B cell (primary cell): ENCODE measurements around the gene RFX8. TPM values are rescaled to one million over a fixed set of nuclear protein-coding genes. Genes with fewer than 3 reads are reported as not detected.

Experiments
- ATAC-seq: fragments of 200-7000 bp; cut with Tn5 transposase; one replicate; pipeline ENCODE4 v1.10.0; 2021; ENCODE audit warnings: low read depth, mild to moderate bottlenecking, moderate number of reproducible peaks, moderate library complexity
- CTCF ChIA-PET: fragments of 350-600 bp; sonication (Branson Sonifier 250); formaldehyde crosslinking; loops from one replicate; lab custom pipeline; 2021; ENCODE audit warnings: antibody characterized with exemption, inconsistent platforms; lab: Charles Lee
- POLR2A ChIA-PET: fragments of 350-600 bp; sonication (Branson Sonifier 250); formaldehyde crosslinking; loops from one replicate; lab custom pipeline; 2021; ENCODE audit warnings: antibody characterized with exemption; lab: Charles Lee
- DNase-seq: peaks from one replicate; pipeline ENCODE4 v3.0.0; 2013
- H2AFZ ChIP-seq: 2 replicates; pipeline ENCODE4 v1.6.1; 2012; ENCODE audit warnings: mild to moderate bottlenecking, low read depth, low read length; ENCODE audit not compliant: insufficient read depth, poor library complexity, severe bottlenecking
- H3K27ac ChIP-seq, 2 donors: 1 replicate in 1 of 2; 2 replicates in 1 of 2; pipeline ENCODE4 v1.5.1; 2012 to 2013; ENCODE audit warnings: low read length in 2 of 2, mild to moderate bottlenecking in 2 of 2, moderate library complexity in 1 of 2
- H3K27me3 ChIP-seq, 4 experiments: fragments of 200-600 bp in 1 of 4; sonication (generic) in 1 of 4; replicated peaks in 1 of 4; 1 replicate in 2 of 4; 2 replicates in 2 of 4; pipeline versions ENCODE4 v1.6.1 to v1.7.0; 2013 to 2016; ENCODE audit warnings: low read length in 3 of 4, mild to moderate bottlenecking in 2 of 4, mixed read lengths in 1 of 4, moderate library complexity in 1 of 4; ENCODE audit not compliant: insufficient read depth in 4 of 4, control insufficient read depth in 3 of 4; ENCODE audit errors: control extremely low read depth in 1 of 4
- H3K36me3 ChIP-seq, 2 experiments: replicated peaks in 1 of 2; 1 replicate in 1 of 2; 2 replicates in 1 of 2; pipeline versions ENCODE4 v1.6.1 to v1.7.1; 2013; ENCODE audit warnings: low read length in 1 of 2; ENCODE audit not compliant: insufficient read depth in 2 of 2, control insufficient read depth in 1 of 2; ENCODE audit errors: control extremely low read depth in 1 of 2, extremely low read depth in 1 of 2
- H3K4me1 ChIP-seq, 2 donors: fragments of 200-600 bp in 1 of 2; sonication (generic) in 1 of 2; 1 replicate in 1 of 2; 2 replicates in 1 of 2; pipeline versions ENCODE4 v1.5.1 to v1.6.1; 2013 to 2017; ENCODE audit warnings: low read length in 2 of 2; ENCODE audit not compliant: control insufficient read depth in 2 of 2, insufficient read depth in 2 of 2
- H3K4me2 ChIP-seq: replicated peaks from 2 replicates; pipeline ENCODE3; 2012; ENCODE audit warnings: mild to moderate bottlenecking, low read depth, low read length; ENCODE audit not compliant: poor library complexity, severe bottlenecking
- H3K4me3 ChIP-seq, 5 experiments: fragments of 200-600 bp in 1 of 5; sonication (generic) in 1 of 5; 1 replicate in 3 of 5; 2 replicates in 2 of 5; pipeline versions ENCODE4 v1.5.1 to v1.7.0; 2011 to 2016; ENCODE audit warnings: low read length in 4 of 5, mild to moderate bottlenecking in 4 of 5, low read depth in 2 of 5, control low read depth in 1 of 5, moderate library complexity in 1 of 5; ENCODE audit not compliant: insufficient read depth in 1 of 5; ENCODE audit errors: control extremely low read depth in 1 of 5, extremely low read depth in 1 of 5
- H3K79me2 ChIP-seq: fragments of 200-600 bp; sonication (generic); one replicate; pipeline ENCODE4 v1.6.0; 2016; ENCODE audit warnings: low read length; ENCODE audit not compliant: control insufficient read depth, insufficient read depth
- H3K9ac ChIP-seq: fragments of 200-600 bp; sonication (generic); 2 replicates; pipeline ENCODE4 v1.6.1; 2017; ENCODE audit warnings: mild to moderate bottlenecking, low read length, moderate library complexity
- H3K9me3 ChIP-seq, 3 donors: one replicate each; pipeline versions ENCODE4 v1.6.1 to v1.7.1; 2013; ENCODE audit warnings: low read length in 2 of 3; ENCODE audit not compliant: control insufficient read depth in 2 of 3, insufficient read depth in 1 of 3; ENCODE audit errors: control extremely low read depth in 1 of 3
- H4K20me1 ChIP-seq: 2 replicates; pipeline ENCODE4 v1.6.0; 2012; ENCODE audit warnings: mild to moderate bottlenecking, low read length; ENCODE audit not compliant: insufficient read depth, control insufficient read depth, poor library complexity, severe bottlenecking
- H3K27ac Mint-ChIP-seq: one replicate; pipeline ENCODE4 v1.8.0; 2021; ENCODE audit warnings: mixed read lengths
- H3K27me3 Mint-ChIP-seq: one replicate; pipeline ENCODE4 v1.8.0; 2021; ENCODE audit warnings: mixed read lengths
- H3K4me1 Mint-ChIP-seq: one replicate; pipeline ENCODE4 v1.8.0; 2021; ENCODE audit warnings: mixed read lengths
- H3K4me3 Mint-ChIP-seq: one replicate; pipeline ENCODE4 v1.8.0; 2021; ENCODE audit warnings: mixed read lengths
- H3K9me3 Mint-ChIP-seq: one replicate; pipeline ENCODE4 v1.8.0; 2022; ENCODE audit warnings: mixed read lengths; ENCODE audit not compliant: insufficient read depth
- EZH2 ChIP-seq: IDR thresholded peaks from 2 replicates; pipeline ENCODE4 v1.6.1; 2012; ENCODE audit warnings: borderline replicate concordance, low read depth, mild to moderate bottlenecking, moderate library complexity, low read length; ENCODE audit not compliant: insufficient read depth, poor library complexity, severe bottlenecking
- intact Hi-C: fragments of 100-400 bp; cut with micrococcal nuclease; formaldehyde crosslinking; loops from one replicate; pipeline ENCODE4 v1.10.0; 2022
- polyA plus RNA-seq: library from polyadenylated mRNA; depleted of rRNA; stranded (reverse); fragments of >200 nt; gene quantifications from 2 replicates; pipeline ENCODE4 v1.2.3, GENCODE V29; 2012
- total RNA-seq, 2 donors: library from RNA; stranded (reverse); fragments of 120-200 nt in 1 of 2; gene quantifications; 1 replicate in 1 of 2; 2 replicates in 1 of 2; pipeline versions ENCODE4 v1.2.3 to v1.2.4, GENCODE V29; 2013 to 2022
- TF ChIP-seq, protein P1 (sequence below): fragments of 200-600 bp; IDR thresholded peaks from one replicate; pipeline ENCODE4 v1.8.0; 2022; ENCODE audit warnings: antibody characterized with exemption, mild to moderate bottlenecking

RFX8 gene
- total and polyA plus RNA-seq, 2 donors (not counting 1 experiment from before 2014, with no cell fraction given), result not detected

DNA sequence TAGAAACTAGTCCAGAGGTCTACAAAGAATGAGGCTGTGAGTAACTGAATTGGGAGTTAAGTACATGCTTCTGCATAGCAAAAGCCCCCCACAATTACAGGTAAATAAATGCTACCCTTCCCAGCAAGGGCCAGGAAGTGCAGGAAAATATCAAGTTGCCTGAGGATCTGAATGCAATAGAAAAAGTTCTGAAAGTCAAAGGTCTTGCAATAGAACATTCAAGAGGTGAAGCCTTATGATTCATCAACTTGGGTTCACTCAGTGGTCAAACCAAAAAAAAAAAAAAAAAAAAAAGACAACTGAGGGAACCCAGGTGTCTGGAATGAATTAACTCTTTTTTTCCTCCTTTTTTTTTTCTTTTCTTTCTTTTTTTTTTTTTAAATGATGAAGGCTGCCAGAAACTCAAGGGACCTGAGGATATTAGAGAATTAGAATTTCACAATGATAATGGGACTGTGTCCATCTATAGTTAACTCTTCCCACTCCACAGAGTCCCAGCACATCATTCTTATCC is 42.9 kb upstream of the RFX8 start:
- intact Hi-C loops, result no loop called here
- H3K27ac Mint-ChIP-seq, result no peak overlapping the region

More for the DNA sequence above, 42.9 kb upstream of the RFX8 start:
- Mint-ChIP-seq H3K9me3 (peaks cover 4% of the 10 kb centered on the region), H3K4me3 (no peak overlapping the region), H3K27me3 (peaks cover 26% of the 10 kb centered on the region), H3K4me1 (peaks cover 21% of the 10 kb centered on the region)
- ChIA-PET CTCF (interaction anchor here (1.0 to 1.3 kb wide), 2 partner anchors 308 to 314 kb away, joined by 3 to 4 read pairs; no protein-coding TSS in a partner anchor), POLR2A (interaction anchor here (0.6 kb wide), 2 partner anchors 83 to 223 kb away, joined by 3 to 7 read pairs; no protein-coding TSS in a partner anchor)
- H3K4me1 ChIP-seq, result peaks cover 3 to 18% of the 10 kb centered on the region in 2 donors
- H3K4me2 ChIP-seq, result no peak overlapping the region
- H3K27me3 ChIP-seq, result peaks cover 0 to 6% (median 2%) of the 10 kb centered on the region in 4 experiments
- no peak overlapping the region for H3K4me3 ChIP-seq
- no peaks in the 10 kb centered on the region for H3K79me2 ChIP-seq
- H3K36me3 ChIP-seq, result no peaks in the 10 kb centered on the region
- TF ChIP-seq EZH2, result no peak
- TF ChIP-seq, protein P1, sequence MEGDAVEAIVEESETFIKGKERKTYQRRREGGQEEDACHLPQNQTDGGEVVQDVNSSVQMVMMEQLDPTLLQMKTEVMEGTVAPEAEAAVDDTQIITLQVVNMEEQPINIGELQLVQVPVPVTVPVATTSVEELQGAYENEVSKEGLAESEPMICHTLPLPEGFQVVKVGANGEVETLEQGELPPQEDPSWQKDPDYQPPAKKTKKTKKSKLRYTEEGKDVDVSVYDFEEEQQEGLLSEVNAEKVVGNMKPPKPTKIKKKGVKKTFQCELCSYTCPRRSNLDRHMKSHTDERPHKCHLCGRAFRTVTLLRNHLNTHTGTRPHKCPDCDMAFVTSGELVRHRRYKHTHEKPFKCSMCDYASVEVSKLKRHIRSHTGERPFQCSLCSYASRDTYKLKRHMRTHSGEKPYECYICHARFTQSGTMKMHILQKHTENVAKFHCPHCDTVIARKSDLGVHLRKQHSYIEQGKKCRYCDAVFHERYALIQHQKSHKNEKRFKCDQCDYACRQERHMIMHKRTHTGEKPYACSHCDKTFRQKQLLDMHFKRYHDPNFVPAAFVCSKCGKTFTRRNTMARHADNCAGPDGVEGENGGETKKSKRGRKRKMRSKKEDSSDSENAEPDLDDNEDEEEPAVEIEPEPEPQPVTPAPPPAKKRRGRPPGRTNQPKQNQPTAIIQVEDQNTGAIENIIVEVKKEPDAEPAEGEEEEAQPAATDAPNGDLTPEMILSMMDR, result no peak
- ATAC-seq (no peak), DNase-seq (no peak)
- H3K9me3 ChIP-seq, result peaks cover 0 to 11% (median 7%) of the 10 kb centered on the region in 3 donors
- H2AFZ ChIP-seq, result no peak overlapping the region
- H4K20me1 ChIP-seq, result no peaks in the 10 kb centered on the region
- H3K9ac ChIP-seq, result no peak overlapping the region
- no peak overlapping the region for H3K27ac ChIP-seq
